HepG2 (cell line): Measurements from ENCODE around the gene CELF2. TPM values are rescaled to one million over a fixed set of nuclear protein-coding genes. Genes with fewer than 3 reads are reported as not detected.

Experiments used
- ATAC-seq: fragments of 200-7000 bp; cut with Tn5 transposase; 3 replicates; pipeline ENCODE4 v1.9.1; 2020; ENCODE audit warnings: mild to moderate bottlenecking, moderate library complexity
- BruUV-seq: library from RNA; stranded (reverse); fragments of 400-500 nt; replicated peaks from 2 replicates; lab custom pipeline; 2021; lab: Mats Ljungman, UMichigan
- CTCF ChIA-PET: fragments of 300-600 bp; formaldehyde crosslinking; extraction: SDS; loops from one replicate; lab custom pipeline; 2021; ENCODE audit warnings: low total read pairs, inconsistent platforms, low intra/inter-chr PET ratio; lab: Yijun Ruan, JAX
- POLR2A ChIA-PET: fragments of 350-600 bp; sonication (Branson Sonifier 250); formaldehyde crosslinking; loops from one replicate; lab custom pipeline; 2020; ENCODE audit warnings: antibody characterized with exemption, inconsistent platforms; lab: Yijun Ruan, JAX
- DNase-seq: peaks from one replicate; pipeline ENCODE4 v3.0.0-alpha.2; 2015; ENCODE audit warnings: low spot score
- FAIRE-seq: peaks from 3 replicates; lab custom pipeline; 2011; peaks lifted over from hg19 to GRCh38; lab: Jason Lieb, UNC
- H2AFZ ChIP-seq: one replicate; pipeline ENCODE4 v1.6.1; 2011; ENCODE audit warnings: low read length, inconsistent platforms
- H3K27ac ChIP-seq: fragments of 300-600 bp; 3 replicates; pipeline ENCODE4 v1.8.0; 2011; ENCODE audit warnings: mixed run types, mild to moderate bottlenecking, mixed read lengths, low read length, inconsistent platforms; ENCODE audit not compliant: insufficient read depth; ENCODE audit errors: extremely low read length
- H3K27me3 ChIP-seq, 2 experiments: fragments of 200-600 bp in 1 of 2; 2 replicates in 1 of 2; 3 replicates in 1 of 2; pipeline versions ENCODE4 v1.6.0 to v1.8.0; 2011; ENCODE audit warnings: low read length in 2 of 2, mild to moderate bottlenecking in 2 of 2, moderate library complexity in 2 of 2, inconsistent platforms in 1 of 2; ENCODE audit not compliant: insufficient read depth in 2 of 2, control insufficient read depth in 1 of 2
- H3K36me3 ChIP-seq, 2 experiments: fragments of 200-600 bp in 1 of 2; replicated peaks in 1 of 2; 2 replicates in 1 of 2; 3 replicates in 1 of 2; pipeline versions ENCODE4 v1.5.1 to v1.8.0; 2011; ENCODE audit warnings: low read length in 2 of 2, inconsistent platforms in 1 of 2; ENCODE audit not compliant: insufficient read depth in 2 of 2, control insufficient read depth in 1 of 2
- H3K4me1 ChIP-seq: 2 replicates; pipeline ENCODE4 v1.5.1; 2012; ENCODE audit warnings: low read length, inconsistent platforms; ENCODE audit not compliant: insufficient read depth
- H3K4me2 ChIP-seq: 2 replicates; pipeline ENCODE4 v1.6.0; 2011; ENCODE audit warnings: low read depth, low read length, inconsistent platforms
- H3K4me3 ChIP-seq, 3 experiments: fragments of 200-600 bp in 1 of 3; sonication (generic), shearing (Covaris generic) in 1 of 3; replicated peaks in 1 of 3; 2 replicates each; pipeline ENCODE4 v1.5.1; 2011 to 2016; ENCODE audit warnings: low read length in 3 of 3, inconsistent platforms in 2 of 3, low read depth in 2 of 3, mild to moderate bottlenecking in 2 of 3, control low read depth in 1 of 3, mixed read lengths in 1 of 3; ENCODE audit not compliant: insufficient read depth in 1 of 3
- H3K79me2 ChIP-seq: one replicate; pipeline ENCODE4 v1.6.1; 2011; ENCODE audit warnings: low read length, inconsistent platforms; ENCODE audit not compliant: insufficient read depth
- H3K9ac ChIP-seq: 2 replicates; pipeline ENCODE4 v1.6.0; 2011; ENCODE audit warnings: mild to moderate bottlenecking, low read depth, low read length, inconsistent platforms; ENCODE audit not compliant: insufficient read depth
- H3K9me3 ChIP-seq: 2 replicates; pipeline ENCODE4 v1.5.1; 2012; ENCODE audit warnings: mild to moderate bottlenecking, low read length
- H4K20me1 ChIP-seq: 2 replicates; pipeline ENCODE4 v1.6.0; 2011; ENCODE audit warnings: inconsistent platforms, mild to moderate bottlenecking, low read length, moderate library complexity; ENCODE audit not compliant: insufficient read depth
- MED8 ChIP-seq: sonication (generic); formaldehyde crosslinking; IDR thresholded peaks from 2 replicates; pipeline ENCODE4 v1.8.1; 2023; ENCODE audit warnings: mild to moderate bottlenecking, missing genetic modification reagents; ENCODE audit not compliant: insufficient replicate concordance
- MZF1 ChIP-seq: sonication (generic); formaldehyde crosslinking; IDR thresholded peaks from 2 replicates; pipeline ENCODE4 v1.8.1; 2023; ENCODE audit warnings: mild to moderate bottlenecking, missing genetic modification reagents, borderline replicate concordance
- PCBP1 ChIP-seq: fragments of 200-400 bp; formaldehyde crosslinking; IDR thresholded peaks from 2 replicates; pipeline ENCODE4 v1.6.1; 2017; ENCODE audit warnings: mild to moderate bottlenecking, low read depth, low read length, borderline replicate concordance
- PITX1 ChIP-seq: sonication (generic); formaldehyde crosslinking; IDR thresholded peaks from 2 replicates; pipeline ENCODE4 v1.5.1; 2020; ENCODE audit warnings: mild to moderate bottlenecking, missing genetic modification reagents
- POLR2A ChIP-seq, 2 experiments: IDR thresholded peaks; 2 replicates each; pipeline ENCODE4 v1.6.1; 2011; ENCODE audit warnings: low read depth in 2 of 2, low read length in 2 of 2, mild to moderate bottlenecking in 1 of 2, moderate library complexity in 1 of 2; ENCODE audit not compliant: insufficient read depth in 1 of 2
- RELA ChIP-seq: sonication (generic); formaldehyde crosslinking; IDR thresholded peaks from 2 replicates; pipeline ENCODE4 v1.4.0; 2020; ENCODE audit warnings: missing genetic modification reagents
- SP4 ChIP-seq: sonication (generic); formaldehyde crosslinking; IDR thresholded peaks from 2 replicates; pipeline ENCODE4 v1.8.1; 2023; ENCODE audit warnings: mild to moderate bottlenecking, missing genetic modification reagents
- TBL1XR1 ChIP-seq: fragments of 150-350 bp; IDR thresholded peaks from 2 replicates; pipeline ENCODE4 v1.6.1; 2014; ENCODE audit warnings: borderline replicate concordance, low read length; ENCODE audit not compliant: partially characterized antibody
- ZFP62 ChIP-seq: sonication (generic); formaldehyde crosslinking; IDR thresholded peaks from 2 replicates; pipeline ENCODE4 v1.4.0; 2020; ENCODE audit warnings: missing genetic modification reagents
- ZFX ChIP-seq: sonication (generic); formaldehyde crosslinking; IDR thresholded peaks from 2 replicates; pipeline ENCODE4 v1.4.0; 2020; ENCODE audit warnings: mild to moderate bottlenecking, low read depth, missing genetic modification reagents, moderate library complexity
- ZFYVE20 ChIP-seq: sonication (generic); formaldehyde crosslinking; IDR thresholded peaks from 2 replicates; pipeline ENCODE4 v1.8.0; 2023; ENCODE audit warnings: low read depth, mild to moderate bottlenecking, moderate library complexity, missing genetic modification reagents, borderline replicate concordance
- ZNF232 ChIP-seq: sonication (generic); formaldehyde crosslinking; IDR thresholded peaks from 2 replicates; pipeline ENCODE4 v1.4.0; 2020; ENCODE audit warnings: missing genetic modification reagents, borderline replicate concordance
- ZNF333 ChIP-seq: sonication (generic); formaldehyde crosslinking; IDR thresholded peaks from 2 replicates; pipeline ENCODE4 v1.4.0; 2020; ENCODE audit warnings: mild to moderate bottlenecking, missing genetic modification reagents, borderline replicate concordance
- ZNF382 ChIP-seq: sonication (generic); formaldehyde crosslinking; IDR thresholded peaks from 2 replicates; pipeline ENCODE4 v1.5.0; 2020; ENCODE audit warnings: missing genetic modification reagents, mild to moderate bottlenecking, borderline replicate concordance
- ZNF44 ChIP-seq: sonication (generic); formaldehyde crosslinking; IDR thresholded peaks from 2 replicates; pipeline ENCODE4 v1.5.1; 2020; ENCODE audit warnings: mild to moderate bottlenecking, missing genetic modification reagents
- ZNF546 ChIP-seq: sonication (generic); formaldehyde crosslinking; conservative IDR thresholded peaks from 2 replicates; pipeline ENCODE4 v1.8.1; 2023; ENCODE audit warnings: mild to moderate bottlenecking, missing genetic modification reagents
- ZNF563 ChIP-seq: sonication (generic); formaldehyde crosslinking; IDR thresholded peaks from 2 replicates; pipeline ENCODE4 v1.8.0; 2022; ENCODE audit warnings: mild to moderate bottlenecking, moderate library complexity, missing genetic modification reagents
- ZNF564 ChIP-seq: sonication (generic); formaldehyde crosslinking; IDR thresholded peaks from 2 replicates; pipeline ENCODE4 v1.8.1; 2023; ENCODE audit warnings: mild to moderate bottlenecking, missing genetic modification reagents
- WGBS: methylation state at CpG from one replicate; pipeline ENCODE4 v1.1.6; 2017; ENCODE audit warnings: low lambda C conversion rate; 5-methylcytosine and 5-hydroxymethylcytosine counted together
- in situ Hi-C: cut with HindIII; loops from 2 replicates; pipeline ENCODE4 v1.10.0; 2017; ENCODE audit warnings: low pct_unique_long_range_greater_than_20kb; ENCODE audit not compliant: extremely low pct_ligation_motif_present
- intact Hi-C: fragments of 100-400 bp; cut with micrococcal nuclease; formaldehyde crosslinking; loops from one replicate; pipeline ENCODE4 v1.10.0; 2022; ENCODE audit not compliant: unreplicated experiment
- polyA plus RNA-seq, 8 experiments: library from polyadenylated mRNA; depleted of rRNA in 3 of 8; stranded (reverse) in 7 of 8; unstranded in 1 of 8; fragments of >200 nt; fragmentation: Illumina TruSeq in 4 of 8; extraction: Trizol in 4 of 8; gene quantifications; 2 replicates each; pipeline versions ENCODE4 v1.2.1 to v1.2.3, GENCODE V29; 2011 to 2016; ENCODE audit warnings: low read depth in 4 of 8, missing spikeins in 1 of 8, mixed read lengths in 1 of 8; ENCODE audit not compliant: insufficient read depth in 1 of 8
- total RNA-seq, 5 experiments: library from RNA; depleted of rRNA; stranded (reverse); fragments of >200 nt; fragmentation: Illumina TruSeq; extraction: Trizol; gene quantifications; 2 replicates each; pipeline ENCODE4 v1.2.3, GENCODE V29; 2016; ENCODE audit warnings: low read depth in 1 of 5
- TF ChIP-seq, protein P1 (sequence below): sonication (generic); formaldehyde crosslinking; IDR thresholded peaks from 2 replicates; pipeline ENCODE4 v1.4.0; 2020; ENCODE audit warnings: mild to moderate bottlenecking, missing genetic modification reagents
- TF ChIP-seq, protein P2 (sequence below): sonication (generic); formaldehyde crosslinking; IDR thresholded peaks from 2 replicates; pipeline ENCODE4 v1.4.0; 2020; ENCODE audit warnings: missing genetic modification reagents
- TF ChIP-seq, protein P3 (sequence below): sonication (generic); formaldehyde crosslinking; conservative IDR thresholded peaks from 2 replicates; pipeline ENCODE4 v1.8.0; 2022; ENCODE audit warnings: low read depth, missing genetic modification reagents

CELF2 gene
- total and polyA plus RNA-seq, 2 of the 13 experiments (the other 11 are each of a cell fraction or from before 2014, with no cell fraction given), result not detected

DNA sequence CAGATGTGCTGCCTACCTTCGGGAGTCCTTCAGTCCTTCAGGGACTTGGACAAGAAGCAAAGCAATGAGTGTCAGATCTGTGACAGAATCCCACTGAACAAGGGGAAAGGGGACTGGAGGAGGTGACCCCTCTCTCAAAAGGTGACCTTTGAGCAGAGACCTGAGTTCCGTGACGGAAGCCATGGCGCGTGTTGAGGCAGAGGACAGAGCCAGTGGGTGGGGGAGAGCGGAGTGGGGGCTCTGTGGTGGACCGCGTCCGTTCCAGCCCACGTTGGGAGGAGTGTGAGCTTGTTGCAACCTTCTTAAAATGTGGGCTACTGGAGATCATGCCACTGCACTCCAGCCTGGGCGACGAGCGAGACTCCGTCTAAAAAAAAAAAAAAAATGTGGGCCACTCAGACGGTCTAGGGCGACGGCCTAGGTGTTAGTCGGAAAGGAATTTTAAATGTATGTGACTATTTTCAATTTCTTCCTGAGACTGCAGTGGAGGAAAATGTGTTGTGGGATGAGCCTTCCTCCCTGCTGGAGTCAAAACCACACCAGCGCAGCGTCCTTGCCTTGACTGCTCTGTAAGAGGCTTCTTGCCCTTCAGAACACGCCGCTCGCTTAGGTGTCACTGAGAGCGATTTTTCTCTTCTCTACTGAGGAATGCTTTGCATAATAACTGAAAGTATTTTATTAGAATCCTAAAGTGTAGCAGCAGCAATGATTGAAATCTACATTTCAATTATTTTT is 272.7 kb downstream of the CELF2 start (continued):
- no peak for TF ChIP-seq PITX1 (CRISPR knock-in tag)

DNA sequence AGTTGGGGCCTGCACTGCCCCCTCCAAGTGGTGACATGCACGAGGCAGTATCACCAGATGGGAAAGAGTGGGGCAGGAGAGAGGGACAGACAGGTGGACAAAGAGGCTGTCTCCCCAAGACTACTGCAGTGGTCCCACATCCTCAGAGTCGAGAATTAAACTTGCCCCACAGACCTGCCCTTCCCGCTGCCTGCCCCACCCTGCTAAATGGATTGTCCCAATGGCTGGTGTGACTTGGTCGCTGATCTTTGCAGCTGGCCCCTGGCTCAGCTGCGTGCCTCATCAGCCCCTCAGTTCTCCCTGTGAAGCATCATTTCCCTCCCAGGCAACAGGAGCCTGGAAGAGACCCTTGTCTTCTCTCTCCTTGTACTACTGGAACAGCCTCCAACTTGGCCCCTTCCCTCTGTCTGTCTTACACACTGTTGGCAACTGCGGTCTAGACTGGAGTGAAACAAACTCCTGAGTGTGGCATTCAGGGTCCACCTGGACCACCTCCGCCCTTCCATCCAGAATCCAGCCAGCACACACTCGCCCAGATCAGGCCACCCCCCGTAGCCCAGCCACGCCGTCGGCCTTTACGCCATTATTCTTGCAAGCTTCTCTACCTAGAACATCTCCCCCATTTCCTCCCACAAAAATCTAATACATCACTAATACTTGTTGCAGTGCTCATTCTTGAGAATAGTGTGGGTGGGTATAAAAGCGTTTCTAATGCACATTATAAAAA is 275.1 kb downstream of the CELF2 start:
- Histone ChIP-seq H3K4me1 (no peaks in the 10 kb centered on the region), H3K9me3 (no peaks in the 10 kb centered on the region), H3K79me2 (no peaks in the 10 kb centered on the region), H3K27me3 (peaks cover 0 to 44% of the 10 kb centered on the region in 2 experiments; a peak in 3 of 5 replicates), H4K20me1 (no peaks in the 10 kb centered on the region), H3K4me3 (no peak overlapping the region), H2AFZ (no peak overlapping the region), H3K27ac (no peak overlapping the region), H3K36me3 (no peaks in the 10 kb centered on the region), H3K4me2 (no peak overlapping the region), H3K9ac (no peak overlapping the region)
- ChIA-PET POLR2A (no interaction called here), CTCF (no interaction called here)
- no TSS peak for BruUV-seq
- no peak for TF ChIP-seq POLR2A (IDR thresholded peaks at IDR 0.05; ENCODE audit: insufficient read depth in 1 of 2, low read depth in 2 of 2, low read length in 2 of 2)
- TF ChIP-seq ZFP62 (CRISPR knock-in tag), result no peak
- no peak for TF ChIP-seq ZFX (CRISPR knock-in tag)
- no peak for TF ChIP-seq ZNF564
- TF ChIP-seq ZNF44, result no peak
- no peak for TF ChIP-seq ZFYVE20 (CRISPR knock-in tag)
- TF ChIP-seq ZNF546 (CRISPR knock-in tag), result no peak
- TF ChIP-seq, protein P1, sequence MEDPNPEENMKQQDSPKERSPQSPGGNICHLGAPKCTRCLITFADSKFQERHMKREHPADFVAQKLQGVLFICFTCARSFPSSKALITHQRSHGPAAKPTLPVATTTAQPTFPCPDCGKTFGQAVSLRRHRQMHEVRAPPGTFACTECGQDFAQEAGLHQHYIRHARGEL (CRISPR knock-in tag), result no peak
- TF ChIP-seq, protein P2, sequence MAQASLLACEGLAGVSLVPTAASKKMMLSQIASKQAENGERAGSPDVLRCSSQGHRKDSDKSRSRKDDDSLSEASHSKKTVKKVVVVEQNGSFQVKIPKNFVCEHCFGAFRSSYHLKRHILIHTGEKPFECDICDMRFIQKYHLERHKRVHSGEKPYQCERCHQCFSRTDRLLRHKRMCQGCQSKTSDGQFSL (CRISPR knock-in tag), result no peak
- TF ChIP-seq MED8 (CRISPR knock-in tag), result no peak
- no peak for TF ChIP-seq ZNF382
- no peak for TF ChIP-seq PCBP1
- TF ChIP-seq, protein P3, sequence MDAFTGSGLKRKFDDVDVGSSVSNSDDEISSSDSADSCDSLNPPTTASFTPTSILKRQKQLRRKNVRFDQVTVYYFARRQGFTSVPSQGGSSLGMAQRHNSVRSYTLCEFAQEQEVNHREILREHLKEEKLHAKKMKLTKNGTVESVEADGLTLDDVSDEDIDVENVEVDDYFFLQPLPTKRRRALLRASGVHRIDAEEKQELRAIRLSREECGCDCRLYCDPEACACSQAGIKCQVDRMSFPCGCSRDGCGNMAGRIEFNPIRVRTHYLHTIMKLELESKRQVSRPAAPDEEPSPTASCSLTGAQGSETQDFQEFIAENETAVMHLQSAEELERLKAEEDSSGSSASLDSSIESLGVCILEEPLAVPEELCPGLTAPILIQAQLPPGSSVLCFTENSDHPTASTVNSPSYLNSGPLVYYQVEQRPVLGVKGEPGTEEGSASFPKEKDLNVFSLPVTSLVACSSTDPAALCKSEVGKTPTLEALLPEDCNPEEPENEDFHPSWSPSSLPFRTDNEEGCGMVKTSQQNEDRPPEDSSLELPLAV, result no peak
- no peak for TF ChIP-seq ZNF232 (CRISPR knock-in tag)
- no peak for TF ChIP-seq RELA
- no peak for TF ChIP-seq ZNF563 (CRISPR knock-in tag)
- no peak for TF ChIP-seq SP4
- no peak for TF ChIP-seq ZNF333
- TF ChIP-seq MZF1 (CRISPR knock-in tag), result no peak
- no peak for TF ChIP-seq TBL1XR1
- no peak for FAIRE-seq
- no peak for DNase-seq
- in situ Hi-C loops (no loop called here), intact Hi-C loops (no loop called here)
- 21% methylated on average over 14 of the region's 14 CpGs for WGBS
- ATAC-seq, result no peak
